GM18870 (cell line): ENCODE measurements around the gene MUC12.
"Not testable (repeated sequence)": the region's sequence is repeated elsewhere in the genome, so short reads cannot be mapped to it uniquely, and the experiment has no call there.

ENCODE experiments used
- ATAC-seq: cut with Tn5 transposase; IDR thresholded peaks from one replicate; pipeline ENCODE4 v1.9.1; 2021; ENCODE audit warnings: moderate library complexity; ENCODE audit not compliant: unreplicated experiment

The MUC12 gene

GRCh38 chr7:100984241-100984918, 15.0 kb downstream of the MUC12 start:
- ATAC-seq: not testable (repeated sequence)

- not testable (repeated sequence) for ATAC-seq
Measured at GRCh38 chr7:100985033-100985797, 15.8 kb downstream of the MUC12 start.

- no peak for ATAC-seq
Measured at GRCh38 chr7:100991631-100992030, 22.3 kb downstream of the MUC12 start.

- ATAC-seq: not testable (repeated sequence)
Measured at GRCh38 chr7:100992280-100992679, 22.9 kb downstream of the MUC12 start.

- ATAC-seq: not testable (repeated sequence)
Measured at GRCh38 chr7:100994671-100995070, 25.3 kb downstream of the MUC12 start.

GRCh38 chr7:100998530-100998929, 29.2 kb downstream of the MUC12 start:
- not testable (repeated sequence) for ATAC-seq

- not testable (repeated sequence) for ATAC-seq
Measured at GRCh38 chr7:100999334-100999733, 30.0 kb downstream of the MUC12 start.

GRCh38 chr7:101000025-101000424, 30.7 kb downstream of the MUC12 start:
- ATAC-seq: not testable (repeated sequence)

- not testable (repeated sequence) for ATAC-seq
Measured at GRCh38 chr7:101002333-101002732, 33.0 kb downstream of the MUC12 start.

GRCh38 chr7:101007361-101007760, 38.0 kb downstream of the MUC12 start:
- not testable (repeated sequence) for ATAC-seq

- ATAC-seq: no peak
Measured at GRCh38 chr7:101009629-101010028, 40.3 kb downstream of the MUC12 start.

- ATAC-seq: no peak
Measured at GRCh38 chr7:101012931-101013330, 43.6 kb downstream of the MUC12 start.

- ATAC-seq: no peak
Measured at GRCh38 chr7:101015626-101016025, 46.3 kb downstream of the MUC12 start.

- ATAC-seq: no peak
Measured at GRCh38 chr7:101017064-101017777, 47.9 kb downstream of the MUC12 start.

GRCh38 chr7:101018271-101019167, 49.2 kb downstream of the MUC12 start:
- ATAC-seq: no peak

- no peak for ATAC-seq
Measured at GRCh38 chr7:101020444-101020843, 51.1 kb downstream of the MUC12 start.

- no peak for ATAC-seq
Measured at GRCh38 chr7:101021703-101022102, 52.3 kb downstream of the MUC12 start.

- ATAC-seq: no peak
Measured at GRCh38 chr7:101023839-101024238, 54.5 kb downstream of the MUC12 start.

GRCh38 chr7:101031082-101031481, 61.7 kb downstream of the MUC12 start:
- ATAC-seq: no peak

- no peak for ATAC-seq
Measured at GRCh38 chr7:101035941-101036340, 66.6 kb downstream of the MUC12 start.

GRCh38 chr7:101041283-101041682, 71.9 kb downstream of the MUC12 start:
- not testable (repeated sequence) for ATAC-seq
